ENCODE results near the gene HBA2.

HBA2 gene

GRCh38 chr16:133716-134115, 39.0 kb upstream of the HBA2 start:
- no peaks in the 10 kb centered on the region for H3K27me3 ChIP-seq (ENCODE audit: insufficient read depth, low read depth, severe bottlenecking)

GRCh38 chr16:138049-138417, 34.6 kb upstream of the HBA2 start:
- TF ChIP-seq CTCF (IDR thresholded peaks at IDR 0.05; ENCODE audit: low read depth, low read length), result no peak
- Histone ChIP-seq H3K4me3 (ENCODE audit: low read depth, low read length) (peak overlapping the region; percentile 77), H3K36me3 (peaks cover 3% of the 10 kb centered on the region), H3K27ac (peak overlapping the region; percentile 83), H3K27me3 (ENCODE audit: insufficient read depth, low read depth, severe bottlenecking) (no peaks in the 10 kb centered on the region), H3K9me3 (ENCODE audit: severe bottlenecking) (no peaks in the 10 kb centered on the region)
- peak; percentile 34 for DNase-seq

More at GRCh38 chr16:133716-134115, 39.0 kb upstream of the HBA2 start:
- DNase-seq, result no peak
- Histone ChIP-seq H3K4me3 (ENCODE audit: low read depth, low read length) (no peak overlapping the region), H3K9me3 (ENCODE audit: severe bottlenecking) (no peaks in the 10 kb centered on the region), H3K36me3 (peaks cover 5% of the 10 kb centered on the region), H3K27ac (no peak overlapping the region)
- TF ChIP-seq CTCF (IDR thresholded peaks at IDR 0.05; ENCODE audit: low read depth, low read length), result no peak

GRCh38 chr16:140175-140857, 32.4 kb upstream of the HBA2 start:
- no peaks in the 10 kb centered on the region for H3K9me3 ChIP-seq (ENCODE audit: severe bottlenecking)
- no peak for TF ChIP-seq CTCF (IDR thresholded peaks at IDR 0.05; ENCODE audit: low read depth, low read length)
- H3K27ac ChIP-seq, result no peak overlapping the region
- H3K36me3 ChIP-seq, result peaks cover 3% of the 10 kb centered on the region; the same call in 1 of the 2 replicates
- no peaks in the 10 kb centered on the region for H3K27me3 ChIP-seq (ENCODE audit: insufficient read depth, low read depth, severe bottlenecking)
- no peak for DNase-seq
- no peak overlapping the region for H3K4me3 ChIP-seq (ENCODE audit: low read depth, low read length)

GRCh38 chr16:142405-142967, 30.2 kb upstream of the HBA2 start:
- Histone ChIP-seq H3K27me3 (ENCODE audit: insufficient read depth, low read depth, severe bottlenecking) (no peaks in the 10 kb centered on the region), H3K36me3 (no peaks in the 10 kb centered on the region), H3K4me3 (ENCODE audit: low read depth, low read length) (no peak overlapping the region), H3K9me3 (ENCODE audit: severe bottlenecking) (no peaks in the 10 kb centered on the region), H3K27ac (no peak overlapping the region)
- TF ChIP-seq CTCF (IDR thresholded peaks at IDR 0.05; ENCODE audit: low read depth, low read length), result no peak
- DNase-seq, result no peak

- H3K27me3 ChIP-seq (ENCODE audit: insufficient read depth, low read depth, severe bottlenecking), result no peaks in the 10 kb centered on the region
- H3K27ac ChIP-seq, result no peak overlapping the region
- no peaks in the 10 kb centered on the region for H3K9me3 ChIP-seq (ENCODE audit: severe bottlenecking)
- H3K36me3 ChIP-seq, result no peaks in the 10 kb centered on the region
- no peak overlapping the region for H3K4me3 ChIP-seq (ENCODE audit: low read depth, low read length)
- no peak for DNase-seq
- no peak for TF ChIP-seq CTCF (IDR thresholded peaks at IDR 0.05; ENCODE audit: low read depth, low read length)
Measured at GRCh38 chr16:143047-143446, 29.6 kb upstream of the HBA2 start.

GRCh38 chr16:143456-143855, 29.2 kb upstream of the HBA2 start:
- Histone ChIP-seq H3K9me3 (ENCODE audit: severe bottlenecking) (no peaks in the 10 kb centered on the region), H3K27ac (no peak overlapping the region), H3K36me3 (no peaks in the 10 kb centered on the region), H3K4me3 (ENCODE audit: low read depth, low read length) (no peak overlapping the region), H3K27me3 (ENCODE audit: insufficient read depth, low read depth, severe bottlenecking) (no peaks in the 10 kb centered on the region)
- no peak for DNase-seq
- no peak for TF ChIP-seq CTCF (IDR thresholded peaks at IDR 0.05; ENCODE audit: low read depth, low read length)
